Measurements from ENCODE around the gene DBF4B. TPM values are rescaled to one million over a fixed set of nuclear protein-coding genes. Genes with fewer than 3 reads are reported as not detected.
"Not testable (repeated sequence)": the region's sequence is repeated elsewhere in the genome, so short reads cannot be mapped to it uniquely, and the experiment has no call there.

DBF4B gene
- total RNA-seq, 1 experiment from 2014 or later, result 32.9 TPM

- TF ChIP-seq, protein P1, sequence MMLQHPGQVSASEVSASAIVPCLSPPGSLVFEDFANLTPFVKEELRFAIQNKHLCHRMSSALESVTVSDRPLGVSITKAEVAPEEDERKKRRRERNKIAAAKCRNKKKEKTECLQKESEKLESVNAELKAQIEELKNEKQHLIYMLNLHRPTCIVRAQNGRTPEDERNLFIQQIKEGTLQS (CRISPR knock-in tag; conservative IDR thresholded peaks at IDR 0.05), result no peak
- TF ChIP-seq ZNF263 (CRISPR knock-in tag; IDR thresholded peaks at IDR 0.05; ENCODE audit: low read depth) (no peak), KAT7 (CRISPR knock-in tag; IDR thresholded peaks at IDR 0.05; ENCODE audit: borderline replicate concordance) (no peak), HMGA2 (CRISPR knock-in tag; IDR thresholded peaks at IDR 0.05) (no peak), GRHL2 (CRISPR knock-in tag; IDR thresholded peaks at IDR 0.05; ENCODE audit: insufficient replicate concordance, severe bottlenecking) (no peak), OVOL2 (CRISPR knock-in tag; IDR thresholded peaks at IDR 0.05; ENCODE audit: borderline replicate concordance) (no peak), MLX (CRISPR knock-in tag; IDR thresholded peaks at IDR 0.05) (no peak)
- TF ChIP-seq, protein P2, sequence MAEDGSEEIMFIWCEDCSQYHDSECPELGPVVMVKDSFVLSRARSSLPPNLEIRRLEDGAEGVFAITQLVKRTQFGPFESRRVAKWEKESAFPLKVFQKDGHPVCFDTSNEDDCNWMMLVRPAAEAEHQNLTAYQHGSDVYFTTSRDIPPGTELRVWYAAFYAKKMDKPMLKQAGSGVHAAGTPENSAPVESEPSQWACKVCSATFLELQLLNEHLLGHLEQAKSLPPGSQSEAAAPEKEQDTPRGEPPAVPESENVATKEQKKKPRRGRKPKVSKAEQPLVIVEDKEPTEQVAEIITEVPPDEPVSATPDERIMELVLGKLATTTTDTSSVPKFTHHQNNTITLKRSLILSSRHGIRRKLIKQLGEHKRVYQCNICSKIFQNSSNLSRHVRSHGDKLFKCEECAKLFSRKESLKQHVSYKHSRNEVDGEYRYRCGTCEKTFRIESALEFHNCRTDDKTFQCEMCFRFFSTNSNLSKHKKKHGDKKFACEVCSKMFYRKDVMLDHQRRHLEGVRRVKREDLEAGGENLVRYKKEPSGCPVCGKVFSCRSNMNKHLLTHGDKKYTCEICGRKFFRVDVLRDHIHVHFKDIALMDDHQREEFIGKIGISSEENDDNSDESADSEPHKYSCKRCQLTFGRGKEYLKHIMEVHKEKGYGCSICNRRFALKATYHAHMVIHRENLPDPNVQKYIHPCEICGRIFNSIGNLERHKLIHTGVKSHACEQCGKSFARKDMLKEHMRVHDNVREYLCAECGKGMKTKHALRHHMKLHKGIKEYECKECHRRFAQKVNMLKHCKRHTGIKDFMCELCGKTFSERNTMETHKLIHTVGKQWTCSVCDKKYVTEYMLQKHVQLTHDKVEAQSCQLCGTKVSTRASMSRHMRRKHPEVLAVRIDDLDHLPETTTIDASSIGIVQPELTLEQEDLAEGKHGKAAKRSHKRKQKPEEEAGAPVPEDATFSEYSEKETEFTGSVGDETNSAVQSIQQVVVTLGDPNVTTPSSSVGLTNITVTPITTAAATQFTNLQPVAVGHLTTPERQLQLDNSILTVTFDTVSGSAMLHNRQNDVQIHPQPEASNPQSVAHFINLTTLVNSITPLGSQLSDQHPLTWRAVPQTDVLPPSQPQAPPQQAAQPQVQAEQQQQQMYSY (CRISPR knock-in tag; IDR thresholded peaks at IDR 0.05), result no peak
- TF ChIP-seq, protein P3, sequence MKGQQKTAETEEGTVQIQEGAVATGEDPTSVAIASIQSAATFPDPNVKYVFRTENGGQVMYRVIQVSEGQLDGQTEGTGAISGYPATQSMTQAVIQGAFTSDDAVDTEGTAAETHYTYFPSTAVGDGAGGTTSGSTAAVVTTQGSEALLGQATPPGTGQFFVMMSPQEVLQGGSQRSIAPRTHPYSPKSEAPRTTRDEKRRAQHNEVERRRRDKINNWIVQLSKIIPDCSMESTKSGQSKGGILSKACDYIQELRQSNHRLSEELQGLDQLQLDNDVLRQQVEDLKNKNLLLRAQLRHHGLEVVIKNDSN (CRISPR knock-in tag; IDR thresholded peaks at IDR 0.05), result no peak
- TF ChIP-seq, protein P4, sequence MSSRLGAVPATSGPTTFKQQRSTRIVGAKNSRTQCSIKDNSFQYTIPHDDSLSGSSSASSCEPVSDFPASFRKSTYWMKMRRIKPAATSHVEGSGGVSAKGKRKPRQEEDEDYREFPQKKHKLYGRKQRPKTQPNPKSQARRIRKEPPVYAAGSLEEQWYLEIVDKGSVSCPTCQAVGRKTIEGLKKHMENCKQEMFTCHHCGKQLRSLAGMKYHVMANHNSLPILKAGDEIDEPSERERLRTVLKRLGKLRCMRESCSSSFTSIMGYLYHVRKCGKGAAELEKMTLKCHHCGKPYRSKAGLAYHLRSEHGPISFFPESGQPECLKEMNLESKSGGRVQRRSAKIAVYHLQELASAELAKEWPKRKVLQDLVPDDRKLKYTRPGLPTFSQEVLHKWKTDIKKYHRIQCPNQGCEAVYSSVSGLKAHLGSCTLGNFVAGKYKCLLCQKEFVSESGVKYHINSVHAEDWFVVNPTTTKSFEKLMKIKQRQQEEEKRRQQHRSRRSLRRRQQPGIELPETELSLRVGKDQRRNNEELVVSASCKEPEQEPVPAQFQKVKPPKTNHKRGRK (CRISPR knock-in tag; IDR thresholded peaks at IDR 0.05; ENCODE audit: borderline replicate concordance), result no peak
These were observed 14.9 kb upstream of the DBF4B start (continued) for GRCh38 chr17:44693609-44694008.

- not testable (repeated sequence) for ATAC-seq, H3K36me3 Mint-ChIP-seq
These were observed 8.2 kb upstream of the DBF4B start for GRCh38 chr17:44700288-44700687.

DNA sequence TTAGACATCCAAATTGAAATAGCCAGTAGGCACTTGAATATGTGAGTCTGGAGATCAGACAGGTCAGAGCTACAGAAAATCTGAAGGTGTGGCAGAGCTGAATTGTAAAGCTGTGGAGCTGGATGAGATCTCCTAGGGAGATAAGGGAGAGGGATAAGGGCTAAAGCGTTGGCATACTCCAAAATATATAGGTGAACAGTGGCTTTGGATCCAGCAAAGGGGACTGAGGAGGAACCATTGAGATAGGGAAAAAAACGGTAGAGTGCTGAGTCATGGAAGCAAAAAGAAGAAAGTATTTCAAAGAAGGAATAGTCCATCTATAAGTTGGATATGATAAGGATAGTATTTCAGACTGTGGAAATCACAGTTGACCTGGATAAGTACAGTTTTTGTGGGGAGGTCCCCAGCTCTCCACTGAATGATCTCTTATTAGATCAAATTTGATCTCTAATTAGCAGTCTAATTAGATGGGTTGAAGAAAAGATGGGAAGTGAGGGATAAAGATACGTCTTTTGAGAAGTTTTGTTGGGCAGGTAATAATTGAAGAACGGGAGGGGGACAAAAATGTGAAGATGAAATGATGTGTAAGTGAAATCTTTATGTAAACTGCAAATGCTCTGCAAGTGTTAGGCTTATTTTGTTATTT lies 587 bp upstream of the DBF4B start:
- DNase-seq (ENCODE audit: low spot score) (no peak), ATAC-seq (no peak)
- Mint-ChIP-seq H3K36me3 (peaks cover 4% of the 10 kb centered on the region), H3K27me3 (ENCODE audit: low read depth) (peaks cover 4% of the 10 kb centered on the region; the same call in 1 of the 2 replicates), H3K4me3 (no peak overlapping the region), H3K9me3 (no peaks in the 10 kb centered on the region), H3K27ac (no peak overlapping the region), H3K4me1 (peaks cover 6% of the 10 kb centered on the region)
- TF ChIP-seq ZNF396 (CRISPR knock-in tag; IDR thresholded peaks at IDR 0.05; ENCODE audit: borderline replicate concordance) (no peak), IRF2 (CRISPR knock-in tag; IDR thresholded peaks at IDR 0.05; ENCODE audit: borderline replicate concordance, low read depth) (no peak), USF2 (CRISPR knock-in tag; IDR thresholded peaks at IDR 0.05) (no peak), SMAD3 (CRISPR knock-in tag; IDR thresholded peaks at IDR 0.05; ENCODE audit: borderline replicate concordance) (no peak)
- TF ChIP-seq, protein P5, sequence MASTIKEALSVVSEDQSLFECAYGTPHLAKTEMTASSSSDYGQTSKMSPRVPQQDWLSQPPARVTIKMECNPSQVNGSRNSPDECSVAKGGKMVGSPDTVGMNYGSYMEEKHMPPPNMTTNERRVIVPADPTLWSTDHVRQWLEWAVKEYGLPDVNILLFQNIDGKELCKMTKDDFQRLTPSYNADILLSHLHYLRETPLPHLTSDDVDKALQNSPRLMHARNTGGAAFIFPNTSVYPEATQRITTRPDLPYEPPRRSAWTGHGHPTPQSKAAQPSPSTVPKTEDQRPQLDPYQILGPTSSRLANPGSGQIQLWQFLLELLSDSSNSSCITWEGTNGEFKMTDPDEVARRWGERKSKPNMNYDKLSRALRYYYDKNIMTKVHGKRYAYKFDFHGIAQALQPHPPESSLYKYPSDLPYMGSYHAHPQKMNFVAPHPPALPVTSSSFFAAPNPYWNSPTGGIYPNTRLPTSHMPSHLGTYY (CRISPR knock-in tag; IDR thresholded peaks at IDR 0.05), result no peak
- ChIA-PET CTCF (interaction anchor here (0.7 to 2.0 kb wide), 3 partner anchors 17 to 174 kb away, joined by 3 to 14 read pairs (median 4); partner anchors contain the start of gene CCDC43), POLR2A (no interaction called here)

More at GRCh38 chr17:44700288-44700687, 8.2 kb upstream of the DBF4B start:
- H3K27me3 Mint-ChIP-seq (ENCODE audit: low read depth); H3K4me3 Mint-ChIP-seq; DNase-seq (ENCODE audit: low spot score); H3K4me1 Mint-ChIP-seq; POLR2A ChIA-PET; H3K9me3 Mint-ChIP-seq; H3K27ac Mint-ChIP-seq: not testable (repeated sequence)
- CTCF ChIA-PET, result interaction anchor here (0.6 to 1.4 kb wide), 2 partner anchors 9 to 192 kb away, joined by 3 read pairs; no protein-coding TSS in a partner anchor
